Amniotic stem cell (primary cell): ENCODE results near the gene RIOK2.
"Not testable (repeated sequence)": the region's sequence is repeated elsewhere in the genome, so short reads cannot be mapped to it uniquely, and the experiment has no call there.

ENCODE experiments used
- DNase-seq: peaks from one replicate; lab custom pipeline; 2025; lab: John Stamatoyannopoulos, UW

Gene RIOK2

DNA sequence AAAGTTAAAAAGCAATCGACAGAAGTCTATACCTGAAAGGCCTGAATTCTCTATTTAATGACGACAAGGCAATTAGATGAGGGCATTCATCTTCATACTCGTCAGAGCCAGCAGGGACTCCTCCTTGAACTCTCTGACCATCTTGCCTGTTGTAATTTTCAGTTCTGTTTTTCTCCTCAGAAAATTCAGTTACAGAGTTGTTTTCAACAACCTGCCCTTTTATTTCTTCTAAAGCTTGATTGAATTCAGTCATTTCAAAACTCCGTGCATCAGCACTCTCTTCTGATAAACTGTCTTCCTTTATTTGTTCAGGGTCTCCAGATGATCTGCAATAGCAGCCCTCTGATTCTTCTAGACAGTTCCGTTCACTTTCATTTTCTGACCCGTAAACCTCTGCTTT lies 15.6 kb downstream of the RIOK2 start:
- no peak for DNase-seq

GRCh38 chr5:97165726-97166125 lies 17.3 kb downstream of the RIOK2 start:
- DNase-seq, result no peak

- no peak for DNase-seq
These were observed 18.2 kb downstream of the RIOK2 start for GRCh38 chr5:97164846-97165245.

DNA sequence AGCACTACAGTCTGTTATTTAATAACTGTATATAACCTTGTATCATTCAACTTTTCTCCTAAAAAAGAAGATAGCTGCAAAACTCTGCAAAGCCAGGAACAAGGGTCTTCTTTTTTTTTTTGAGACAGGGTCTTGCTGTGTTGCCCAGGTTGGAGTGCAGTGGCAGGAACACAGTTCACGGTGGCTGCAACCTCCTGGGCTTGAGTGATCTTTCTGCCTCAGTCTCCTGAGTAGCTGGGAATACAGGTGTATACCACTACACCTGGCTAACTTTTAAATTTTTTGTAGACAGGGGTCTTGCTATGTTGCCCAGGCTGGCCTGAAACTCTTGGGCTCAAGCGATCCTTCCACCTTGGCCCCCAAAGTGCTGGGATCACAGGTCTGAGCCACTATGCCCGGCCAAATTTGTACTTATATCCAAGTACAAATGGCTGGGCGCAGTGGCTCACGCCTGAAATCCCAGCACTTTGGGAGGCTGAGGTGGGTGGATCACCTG lies 19.2 kb downstream of the RIOK2 start:
- DNase-seq, result no peak

GRCh38 chr5:97163360-97163764 lies 19.7 kb downstream of the RIOK2 start:
- DNase-seq, result no peak

DNA sequence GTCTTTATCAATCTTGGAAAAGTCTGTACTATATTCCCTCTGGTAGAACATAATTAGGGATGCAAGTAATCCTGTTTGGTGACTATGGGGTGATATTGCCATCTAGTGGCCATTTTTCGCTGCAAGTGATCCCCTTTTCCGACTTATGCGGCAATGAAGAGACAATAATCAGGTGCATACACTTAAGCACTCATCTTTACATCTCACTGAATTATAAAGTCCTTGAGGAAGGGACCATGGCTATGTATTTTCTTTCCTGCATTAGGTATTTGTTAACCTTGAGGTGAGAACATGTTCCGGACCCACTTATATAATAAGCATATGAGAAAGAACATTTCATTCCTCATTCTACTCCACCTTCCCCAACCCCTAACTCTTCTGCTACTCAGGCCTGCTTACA lies 21.0 kb downstream of the RIOK2 start:
- no peak for DNase-seq

DNA sequence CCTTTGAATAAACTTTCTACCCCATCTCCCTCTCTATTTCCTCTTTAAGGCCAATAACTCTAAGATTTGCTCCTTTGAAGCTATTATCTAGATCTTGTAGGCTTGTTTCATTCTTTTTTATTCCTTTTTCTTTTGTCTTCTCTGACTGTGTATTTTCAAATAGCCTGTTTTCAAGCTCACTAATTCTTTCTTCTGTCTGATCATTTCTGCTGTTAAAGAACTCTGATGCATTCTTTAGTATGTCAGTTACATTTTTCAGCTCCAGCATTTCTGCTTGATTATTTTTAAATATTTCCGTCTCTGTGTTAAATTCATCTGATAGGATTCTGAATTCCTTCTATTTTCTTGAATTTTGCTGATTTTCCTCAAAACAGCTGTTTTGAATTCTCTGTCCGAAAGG lies 25.4 kb downstream of the RIOK2 start:
- DNase-seq, result no peak

GRCh38 chr5:97151370-97151769 lies 31.7 kb downstream of the RIOK2 start:
- no peak for DNase-seq

GRCh38 chr5:97150401-97150800 lies 32.6 kb downstream of the RIOK2 start:
- no peak for DNase-seq

DNA sequence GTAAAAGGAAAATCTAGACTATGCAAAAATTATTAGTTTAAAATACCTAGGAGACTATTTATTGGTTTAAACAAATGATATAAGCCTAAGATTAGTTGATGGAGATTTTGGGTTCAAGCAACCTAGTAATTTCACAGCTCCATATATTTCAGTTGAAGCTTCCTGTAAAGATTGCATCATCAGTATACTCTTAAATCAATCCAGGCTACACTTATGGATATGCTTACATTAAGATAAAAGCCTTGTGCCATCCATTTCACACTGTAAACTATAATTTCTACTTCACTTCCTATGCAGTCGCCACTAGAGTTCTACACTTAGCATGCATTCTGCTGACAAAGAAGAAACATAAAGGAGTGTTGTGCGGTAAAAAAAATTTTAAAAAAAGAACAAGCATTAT lies 33.3 kb downstream of the RIOK2 start:
- DNase-seq, result no peak

GRCh38 chr5:97148288-97148687 lies 34.8 kb downstream of the RIOK2 start:
- no peak for DNase-seq

GRCh38 chr5:97143704-97144103 lies 39.3 kb downstream of the RIOK2 start:
- no peak for DNase-seq

- DNase-seq, result no peak
These were observed 40.4 kb downstream of the RIOK2 start, which contains the start of gene LIX1 for GRCh38 chr5:97142521-97143254. TSS of gene LIX1 (minus strand) at chr5:97142611. CDS start at chr5:97142576, 35 bp downstream.

DNA sequence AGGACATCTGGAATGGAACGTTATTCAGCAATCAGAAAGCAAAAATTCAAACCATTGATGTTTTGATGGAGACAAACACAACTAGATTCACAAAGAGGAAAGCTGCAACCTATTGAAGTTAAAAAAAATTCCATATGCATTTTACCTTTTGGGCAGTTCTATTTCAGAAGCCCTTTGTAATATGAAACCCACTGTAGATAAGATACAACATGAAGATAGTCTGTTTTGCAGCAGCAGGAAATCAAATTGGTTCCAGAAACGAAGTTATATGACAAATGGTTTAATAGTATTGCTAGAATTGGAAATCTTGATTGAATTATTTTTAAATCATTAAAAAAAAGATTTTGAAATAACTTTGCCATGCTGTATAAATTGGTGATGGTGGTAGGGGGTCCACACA lies 41.5 kb downstream of the RIOK2 start:
- no peak for DNase-seq

DNA sequence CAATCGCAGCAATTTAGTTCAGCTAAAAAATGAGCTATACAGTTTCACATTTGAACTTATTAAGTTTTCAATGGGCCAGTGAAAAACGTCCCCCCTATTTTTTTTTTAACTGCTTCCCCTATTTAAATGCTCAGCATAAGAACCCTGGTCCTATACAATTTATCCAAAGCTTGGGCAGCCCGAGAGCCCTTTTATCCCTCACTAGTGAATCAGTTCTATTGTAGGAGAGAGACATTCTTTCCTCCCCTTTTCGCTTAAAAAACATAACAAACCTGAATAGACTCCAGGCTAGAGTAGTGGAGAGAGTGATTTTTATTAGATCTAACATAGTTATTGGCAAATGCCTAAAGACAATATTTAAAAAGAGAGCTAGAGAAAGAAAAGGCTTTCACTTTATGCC lies 42.0 kb downstream of the RIOK2 start:
- DNase-seq, result no peak

GRCh38 chr5:97140250-97140649 lies 42.8 kb downstream of the RIOK2 start:
- not testable (repeated sequence) for DNase-seq

- DNase-seq, result no peak
These were observed 46.6 kb downstream of the RIOK2 start for GRCh38 chr5:97136475-97136874.

DNA sequence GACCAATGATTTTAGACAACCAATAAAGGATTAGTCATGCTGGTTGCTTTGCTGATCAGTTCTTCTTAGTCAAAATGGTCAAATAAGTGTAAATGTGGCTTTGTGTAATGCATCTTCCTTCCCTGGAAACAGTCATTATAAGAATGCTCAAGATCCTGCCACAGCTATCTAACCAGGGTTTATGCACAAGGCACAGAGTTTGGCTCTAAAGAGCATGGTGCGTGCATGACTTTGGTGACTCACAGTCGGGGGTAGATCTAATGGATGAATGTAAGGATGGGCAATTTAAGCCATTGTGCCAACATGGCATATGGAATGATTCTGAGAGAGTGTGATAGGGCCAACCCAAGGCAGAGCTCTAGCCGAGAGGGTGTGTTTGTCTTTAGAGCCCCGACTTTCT lies 47.2 kb downstream of the RIOK2 start:
- DNase-seq, result no peak

- no peak for DNase-seq
These were observed 48.4 kb downstream of the RIOK2 start for GRCh38 chr5:97134634-97135033.

DNA sequence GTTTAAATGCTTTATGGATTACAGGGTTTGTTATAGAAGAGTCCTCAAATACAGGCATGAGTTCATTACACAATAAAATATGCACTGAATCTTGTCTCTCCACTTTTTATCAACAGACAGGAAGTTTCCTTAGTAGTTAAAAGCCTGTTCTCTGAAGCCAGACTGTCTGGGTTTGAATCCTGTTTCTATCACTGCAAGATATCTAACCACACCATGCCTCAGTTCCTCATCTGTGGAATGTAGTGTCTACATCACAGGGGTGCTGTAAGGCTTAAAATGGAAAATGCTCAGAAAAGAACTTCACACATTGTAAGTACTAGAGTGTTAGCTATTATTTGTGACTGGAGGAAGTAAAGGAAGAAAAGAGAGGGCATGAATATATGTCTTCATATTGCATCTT lies 49.9 kb downstream of the RIOK2 start:
- DNase-seq, result no peak

DNA sequence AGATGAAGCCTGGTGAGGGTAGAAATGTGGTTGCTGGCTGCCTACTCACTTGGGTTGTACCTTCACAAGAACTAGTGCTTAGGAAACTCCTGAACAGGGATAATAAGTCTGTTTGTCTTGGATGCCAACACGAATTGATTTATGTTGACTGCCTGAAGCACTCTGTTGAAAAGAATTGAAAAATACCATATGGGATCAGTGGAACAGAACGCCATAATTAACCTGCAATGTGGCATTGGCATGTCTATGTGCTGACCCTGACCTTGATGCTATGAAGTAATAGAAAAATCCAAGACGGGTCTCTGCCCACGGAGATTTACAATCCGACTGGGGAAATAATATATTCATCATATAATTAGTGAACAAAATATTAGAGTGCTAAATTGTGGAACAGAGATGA lies 51.1 kb downstream of the RIOK2 start:
- DNase-seq, result no peak

GRCh38 chr5:97131139-97131710 lies 51.8 kb downstream of the RIOK2 start:
- DNase-seq, result no peak

- no peak for DNase-seq
These were observed 55.3 kb downstream of the RIOK2 start for GRCh38 chr5:97127727-97128126.
